Breast epithelium (tissue), 3 donors: ENCODE results near the gene ARHGAP15.

Source experiments
- CTCF ChIP-seq, 3 donors: fragments of 450-650 bp; IDR thresholded peaks; one replicate each; pipeline ENCODE4 v1.5.1; 2016 to 2017; ENCODE audit warnings: antibody characterized with exemption in 3 of 3, mild to moderate bottlenecking in 3 of 3, moderate library complexity in 3 of 3
- POLR2A ChIP-seq: fragments of 450-650 bp; IDR thresholded peaks from one replicate; pipeline ENCODE4 v1.6.1; 2016; ENCODE audit warnings: antibody characterized with exemption, mild to moderate bottlenecking, moderate library complexity
- POLR2AphosphoS5 ChIP-seq, 3 donors: sonication (generic); formaldehyde crosslinking; IDR thresholded peaks; one replicate each; pipeline ENCODE4 v1.6.1; 2017; ENCODE audit warnings: antibody characterized with exemption in 3 of 3

- no peak for TF ChIP-seq CTCF (IDR thresholded peaks at IDR 0.05)
- TF ChIP-seq POLR2AphosphoS5 (IDR thresholded peaks at IDR 0.05): no peak
- TF ChIP-seq POLR2A: no peak
Observed at GRCh38 chr2:143588746-143589145, 459.5 kb downstream of the ARHGAP15 start.
